ENCODE measurements around the gene LRP5.
"Not testable (repeated sequence)": the region's sequence is repeated elsewhere in the genome, so short reads cannot be mapped to it uniquely, and the experiment has no call there.

Gene LRP5

GRCh38 chr11:68282141-68282860, 30.1 kb upstream of the LRP5 start:
- peak; percentile 96 for DNase-seq

DNA sequence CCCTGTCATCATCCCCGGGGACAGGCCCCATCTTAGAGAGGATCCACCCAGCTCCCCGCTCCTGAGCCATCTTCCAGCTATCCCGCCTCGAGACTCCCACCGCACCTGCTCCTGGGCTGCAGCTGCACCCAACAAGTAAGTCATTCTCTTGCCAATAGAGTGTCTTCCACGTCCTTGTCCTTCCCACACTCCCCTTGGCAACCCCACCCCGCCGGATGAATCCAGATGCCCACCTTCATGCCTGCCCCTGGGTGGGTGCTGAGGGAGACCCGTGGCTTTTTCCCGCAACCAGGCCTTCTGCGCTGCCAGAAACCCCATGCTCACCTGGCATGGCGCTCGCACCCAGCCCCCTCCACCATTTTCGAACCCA, 29.5 kb upstream of the LRP5 start:
- DNase-seq, result no peak

GRCh38 chr11:68284588-68284987, 27.8 kb upstream of the LRP5 start:
- not testable (repeated sequence) for DNase-seq

GRCh38 chr11:68287419-68287818, 25.0 kb upstream of the LRP5 start:
- no peak for DNase-seq

GRCh38 chr11:68289456-68289855, 22.9 kb upstream of the LRP5 start:
- no peak for DNase-seq

- no peak for DNase-seq
Observed at GRCh38 chr11:68293708-68294107, 18.7 kb upstream of the LRP5 start.

- DNase-seq, result no peak
Observed at GRCh38 chr11:68295271-68295670, 17.1 kb upstream of the LRP5 start.

- no peak for DNase-seq
Observed at GRCh38 chr11:68295940-68296339, 16.5 kb upstream of the LRP5 start.

- no peak for DNase-seq
Observed at GRCh38 chr11:68296344-68297051, 15.9 kb upstream of the LRP5 start.

GRCh38 chr11:68297052-68297378, 15.4 kb upstream of the LRP5 start:
- no peak for DNase-seq

- DNase-seq, result no peak
Observed at GRCh38 chr11:68297494-68297811, 14.9 kb upstream of the LRP5 start.

- peak; percentile 85 for DNase-seq
Observed at GRCh38 chr11:68297812-68298658, 14.4 kb upstream of the LRP5 start.

GRCh38 chr11:68298659-68299516, 13.5 kb upstream of the LRP5 start:
- DNase-seq, result no peak

DNA sequence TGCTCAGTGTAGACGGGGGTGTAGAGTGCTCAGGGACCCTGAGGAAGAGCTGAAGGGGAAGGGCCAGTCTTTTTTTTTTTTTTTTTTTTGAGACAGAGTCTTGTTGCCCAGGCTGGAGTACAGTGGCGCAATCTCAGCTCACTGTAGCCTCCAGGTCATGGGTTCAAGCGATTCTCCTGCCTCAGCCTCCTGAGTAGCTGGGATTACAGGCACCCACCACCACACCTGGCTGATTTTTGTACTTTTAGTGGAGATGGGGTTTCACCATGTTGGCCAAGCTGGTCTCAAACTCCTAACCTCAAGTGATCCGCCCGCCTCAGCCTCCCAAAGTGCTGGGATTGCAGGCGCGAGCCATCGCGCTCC, 12.9 kb upstream of the LRP5 start:
- not testable (repeated sequence) for DNase-seq

GRCh38 chr11:68300076-68300830, 12.1 kb upstream of the LRP5 start:
- no peak for DNase-seq

DNA sequence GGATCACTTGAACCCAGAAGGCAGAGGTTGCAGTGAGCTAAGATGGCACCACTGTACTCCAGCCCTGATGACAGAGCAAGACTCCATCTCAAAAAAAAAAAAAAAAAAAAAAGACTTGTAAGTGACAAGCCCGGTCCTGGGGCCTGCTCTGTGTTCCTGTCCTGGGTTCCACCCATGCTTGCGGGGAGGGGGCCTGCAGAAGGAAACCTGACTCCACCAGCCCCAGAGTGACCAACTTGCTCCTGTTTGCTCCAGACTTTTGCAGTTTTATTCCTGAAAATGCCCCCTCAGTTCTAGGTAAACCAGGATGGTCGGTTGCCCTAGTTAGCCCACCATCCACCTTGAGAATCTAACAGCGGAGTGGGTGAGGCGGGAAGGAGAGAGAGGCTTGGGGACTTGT, 10.1 kb upstream of the LRP5 start:
- no peak for DNase-seq

DNA sequence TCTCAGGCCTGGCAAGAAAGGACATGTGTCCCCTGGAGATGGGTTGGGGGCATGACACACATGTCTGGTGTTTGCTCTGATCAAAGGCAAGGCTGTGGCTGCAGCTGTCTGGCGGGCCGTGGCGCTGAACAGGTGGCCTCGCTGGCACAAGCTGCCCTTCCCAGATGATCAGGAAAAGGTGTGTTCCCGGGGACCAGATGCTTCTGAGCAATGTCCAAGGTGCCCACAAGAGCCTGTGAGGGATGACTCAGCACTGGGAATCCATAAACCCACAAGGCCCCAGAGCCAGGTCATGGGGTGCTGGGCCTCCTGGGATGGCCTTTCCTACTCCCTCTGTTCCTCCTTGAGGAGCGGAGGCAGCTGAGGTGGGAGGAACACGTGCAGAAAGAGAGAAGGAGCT, 9.7 kb upstream of the LRP5 start:
- DNase-seq, result peak; percentile 14

DNA sequence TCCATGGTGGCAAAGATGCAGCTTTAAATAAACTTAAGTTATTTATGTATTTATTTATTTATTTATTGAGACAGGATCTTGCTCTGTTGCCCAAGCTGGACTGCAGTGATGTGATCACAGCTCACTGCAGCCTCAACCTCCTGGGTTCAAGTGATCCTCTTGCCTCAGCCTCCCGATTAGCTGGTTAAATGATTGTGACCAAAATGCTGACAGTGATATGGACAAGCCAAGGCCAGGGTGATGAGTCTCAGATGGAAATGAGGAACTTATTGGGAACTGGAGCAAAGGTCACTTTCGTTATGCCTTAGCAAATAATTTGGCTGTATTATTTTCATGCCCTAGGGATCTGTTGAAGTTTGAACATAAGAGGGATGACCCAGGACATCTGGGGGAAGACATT, 9.3 kb upstream of the LRP5 start:
- peak; percentile 83 for DNase-seq

GRCh38 chr11:68303982-68304780, 8.2 kb upstream of the LRP5 start:
- DNase-seq, result no peak

- DNase-seq, result no peak
Observed at GRCh38 chr11:68306636-68307035, 5.8 kb upstream of the LRP5 start.

GRCh38 chr11:68308068-68308467, 4.3 kb upstream of the LRP5 start:
- DNase-seq, result no peak

Measured in suppressor macrophage treated with lipopolysaccharide for 4 hours (primary cell).